OCI-LY1 (cell line): ENCODE measurements around the gene CAPN12.

Source experiments
- H2AFZ ChIP-seq: fragments of 200-600 bp; sonication (generic), shearing (Covaris generic); 2 replicates; pipeline ENCODE4 v1.6.0; 2014; ENCODE audit warnings: antibody characterized with exemption, mild to moderate bottlenecking, low read length
- H3F3A ChIP-seq: fragments of 200-600 bp; sonication (generic), shearing (Covaris generic); 2 replicates; pipeline ENCODE4 v1.6.0; 2014; ENCODE audit warnings: mild to moderate bottlenecking, antibody characterized with exemption, low read length, moderate library complexity; ENCODE audit not compliant: insufficient read depth
- H3K27ac ChIP-seq: fragments of 200-600 bp; sonication (generic); 2 replicates; pipeline ENCODE4 v1.5.1; 2014; ENCODE audit warnings: low read length, mixed run types, mild to moderate bottlenecking, low read depth; ENCODE audit not compliant: poor library complexity, severe bottlenecking
- H3K27me3 ChIP-seq: fragments of 200-600 bp; sonication (generic); 2 replicates; pipeline ENCODE4 v1.6.0; 2014; ENCODE audit warnings: antibody characterized with exemption, mild to moderate bottlenecking, low read length, moderate library complexity; ENCODE audit not compliant: insufficient read depth
- H3K36me3 ChIP-seq: fragments of 200-600 bp; sonication (generic); 2 replicates; pipeline ENCODE4 v1.6.1; 2014; ENCODE audit warnings: mild to moderate bottlenecking, antibody characterized with exemption, low read length, moderate library complexity, mixed read lengths; ENCODE audit not compliant: insufficient read depth
- H3K4me1 ChIP-seq: fragments of 200-600 bp; sonication (generic); 2 replicates; pipeline ENCODE4 v1.5.1; 2014; ENCODE audit warnings: mild to moderate bottlenecking, low read length, moderate library complexity; ENCODE audit not compliant: insufficient read depth, severe bottlenecking
- H3K4me2 ChIP-seq: fragments of 200-600 bp; sonication (generic), shearing (Covaris generic); 2 replicates; pipeline ENCODE4 v1.6.1; 2014; ENCODE audit warnings: low read length
- H3K4me3 ChIP-seq: fragments of 200-600 bp; sonication (generic); 2 replicates; pipeline ENCODE4 v1.5.1; 2014; ENCODE audit warnings: low read length, low read depth, mild to moderate bottlenecking, mixed read lengths; ENCODE audit not compliant: poor library complexity, severe bottlenecking
- H3K79me2 ChIP-seq: fragments of 200-600 bp; shearing (Covaris generic); 2 replicates; pipeline ENCODE4 v1.6.1; 2016; ENCODE audit warnings: mixed run types, low read length, mixed read lengths; ENCODE audit not compliant: insufficient read depth
- H3K9ac ChIP-seq: fragments of 200-600 bp; sonication (generic), shearing (Covaris generic); 2 replicates; pipeline ENCODE4 v1.6.1; 2014; ENCODE audit warnings: mild to moderate bottlenecking, low read length, mixed read lengths
- H3K9me2 ChIP-seq: fragments of 200-600 bp; sonication (generic), shearing (Covaris generic); 2 replicates; pipeline ENCODE4 v1.6.1; 2014; ENCODE audit warnings: low read depth, mild to moderate bottlenecking, low read length, mixed read lengths
- H3K9me3 ChIP-seq: fragments of 200-600 bp; shearing (Covaris generic); 2 replicates; pipeline ENCODE4 v1.6.1; 2014; ENCODE audit warnings: low read length, mixed read lengths
- H4K20me1 ChIP-seq: fragments of 200-600 bp; sonication (generic), shearing (Covaris generic); 2 replicates; pipeline ENCODE4 v1.6.0; 2016; ENCODE audit warnings: mild to moderate bottlenecking, low read length; ENCODE audit not compliant: insufficient read depth
- CTCF ChIP-seq: fragments of 200-600 bp; sonication (generic), shearing (Covaris generic); IDR thresholded peaks from 2 replicates; pipeline ENCODE4 v1.5.1; 2017; ENCODE audit warnings: mild to moderate bottlenecking, antibody characterized with exemption, low read length, moderate library complexity, mixed read lengths
- EZH2 ChIP-seq: fragments of 200-600 bp; sonication (generic), shearing (Covaris generic); IDR thresholded peaks from 2 replicates; pipeline ENCODE4 v1.8.0; 2017; ENCODE audit warnings: borderline replicate concordance, mixed run types, mild to moderate bottlenecking, antibody characterized with exemption, low read length, moderate library complexity, mixed read lengths

The CAPN12 gene

GRCh38 chr19:38745316-38745715 lies 1.0 kb upstream of the CAPN12 start:
- no peak overlapping the region for H3K4me2 ChIP-seq
- H3K9ac ChIP-seq = no peak overlapping the region

GRCh38 chr19:38744874-38745273 lies 600 bp upstream of the CAPN12 start:
- no peak overlapping the region for H2AFZ ChIP-seq
- no peaks in the 10 kb centered on the region for H3K9me3 ChIP-seq
- H3K9ac ChIP-seq = no peak overlapping the region
- H3K4me2 ChIP-seq = no peak overlapping the region
- no peaks in the 10 kb centered on the region for H3K79me2 ChIP-seq
- no peak overlapping the region for H3K27ac ChIP-seq
- no peak overlapping the region for H3K4me3 ChIP-seq
- no peaks in the 10 kb centered on the region for H3K27me3 ChIP-seq
- no peaks in the 10 kb centered on the region for H3K36me3 ChIP-seq
- no peaks in the 10 kb centered on the region for H3F3A ChIP-seq
- no peaks in the 10 kb centered on the region for H3K9me2 ChIP-seq
- H3K4me1 ChIP-seq = no peaks in the 10 kb centered on the region
- H4K20me1 ChIP-seq = no peaks in the 10 kb centered on the region
- no peak for TF ChIP-seq EZH2
- no peak for TF ChIP-seq CTCF

More at GRCh38 chr19:38745316-38745715, 1.0 kb upstream of the CAPN12 start:
- no peaks in the 10 kb centered on the region for H3F3A ChIP-seq
- H3K9me2 ChIP-seq = no peaks in the 10 kb centered on the region
- no peaks in the 10 kb centered on the region for H3K27me3 ChIP-seq
- no peaks in the 10 kb centered on the region for H3K9me3 ChIP-seq
- no peak overlapping the region for H2AFZ ChIP-seq
- H3K27ac ChIP-seq = no peak overlapping the region
- no peaks in the 10 kb centered on the region for H3K36me3 ChIP-seq
- H4K20me1 ChIP-seq = no peaks in the 10 kb centered on the region
- H3K4me1 ChIP-seq = no peaks in the 10 kb centered on the region
- H3K79me2 ChIP-seq = no peaks in the 10 kb centered on the region
- no peak overlapping the region for H3K4me3 ChIP-seq
- TF ChIP-seq EZH2 (no peak), CTCF (no peak)

- no peak for TF ChIP-seq EZH2
- no peak for TF ChIP-seq CTCF
- H3K9ac ChIP-seq = no peak overlapping the region
These were observed 628 bp downstream of the CAPN12 start for GRCh38 chr19:38743394-38744297.

More at GRCh38 chr19:38743394-38744297, 628 bp downstream of the CAPN12 start:
- Histone ChIP-seq H2AFZ (no peak overlapping the region), H4K20me1 (no peaks in the 10 kb centered on the region), H3K4me3 (no peak overlapping the region), H3K79me2 (no peaks in the 10 kb centered on the region), H3K27ac (no peak overlapping the region), H3F3A (no peaks in the 10 kb centered on the region), H3K36me3 (no peaks in the 10 kb centered on the region), H3K4me2 (no peak overlapping the region), H3K9me3 (no peaks in the 10 kb centered on the region), H3K9me2 (no peaks in the 10 kb centered on the region), H3K4me1 (no peaks in the 10 kb centered on the region), H3K27me3 (no peaks in the 10 kb centered on the region)
